Chondrocyte (in vitro differentiated cells): ENCODE results near the gene KLHL7. TPM values are rescaled to one million over a fixed set of nuclear protein-coding genes. Genes with fewer than 3 reads are reported as not detected.

Experiments
- DNase-seq: peaks from one replicate; pipeline ENCODE4 v3.0.0; 2021; ENCODE audit warnings: mixed read lengths, low spot score
- H3K27ac Mint-ChIP-seq: one replicate; pipeline ENCODE4 v1.8.0; 2021; ENCODE audit warnings: mild to moderate bottlenecking, moderate library complexity, mixed read lengths; ENCODE audit not compliant: unreplicated experiment
- H3K27me3 Mint-ChIP-seq: 2 replicates; pipeline ENCODE4 v1.8.0; 2021; ENCODE audit warnings: low read depth, mixed read lengths
- H3K36me3 Mint-ChIP-seq: 2 replicates; pipeline ENCODE4 v1.8.0; 2021; ENCODE audit warnings: low read depth, mixed read lengths
- H3K4me1 Mint-ChIP-seq: 2 replicates; pipeline ENCODE4 v1.8.0; 2021; ENCODE audit warnings: low read depth, mild to moderate bottlenecking, mixed read lengths
- H3K4me3 Mint-ChIP-seq: one replicate; pipeline ENCODE4 v1.8.0; 2021; ENCODE audit warnings: mild to moderate bottlenecking, moderate library complexity, mixed read lengths; ENCODE audit not compliant: unreplicated experiment
- H3K9me3 Mint-ChIP-seq: 2 replicates; pipeline ENCODE4 v1.8.0; 2021; ENCODE audit warnings: low read depth, mixed read lengths
- CTCF ChIP-seq: fragments of 200-600 bp; sonication (generic); IDR thresholded peaks from 2 replicates; pipeline ENCODE4 v1.5.0; 2021; ENCODE audit warnings: antibody characterized with exemption, mild to moderate bottlenecking, moderate library complexity
- total RNA-seq: library from RNA; stranded (reverse); gene quantifications from 3 replicates; pipeline ENCODE4 v1.2.1, GENCODE V29; 2021

KLHL7 gene
- total RNA-seq, 1 donor from 2014 or later = 38.1 TPM

GRCh38 chr7:23158546-23158945 lies 53.0 kb downstream of the KLHL7 start:
- Mint-ChIP-seq H3K9me3 (no peaks in the 10 kb centered on the region), H3K27ac (no peak overlapping the region)

GRCh38 chr7:23161482-23161881 lies 55.9 kb downstream of the KLHL7 start:
- H3K4me3 Mint-ChIP-seq = no peak overlapping the region
- H3K27ac Mint-ChIP-seq = no peak overlapping the region
- no peaks in the 10 kb centered on the region for H3K9me3 Mint-ChIP-seq
- H3K36me3 Mint-ChIP-seq = peaks cover 7% of the 10 kb centered on the region
- no peak for DNase-seq
- no peak for TF ChIP-seq CTCF
- no peaks in the 10 kb centered on the region for H3K4me1 Mint-ChIP-seq
- H3K27me3 Mint-ChIP-seq = no peaks in the 10 kb centered on the region

More at GRCh38 chr7:23158546-23158945, 53.0 kb downstream of the KLHL7 start:
- DNase-seq = no peak
- Mint-ChIP-seq H3K4me3 (no peak overlapping the region), H3K36me3 (peaks cover 16% of the 10 kb centered on the region), H3K4me1 (no peaks in the 10 kb centered on the region), H3K27me3 (no peaks in the 10 kb centered on the region)
- no peak for TF ChIP-seq CTCF

GRCh38 chr7:23164846-23165245 lies 59.3 kb downstream of the KLHL7 start:
- no peak overlapping the region for H3K4me3 Mint-ChIP-seq
- no peaks in the 10 kb centered on the region for H3K27me3 Mint-ChIP-seq
- no peak overlapping the region for H3K27ac Mint-ChIP-seq
- H3K4me1 Mint-ChIP-seq = no peaks in the 10 kb centered on the region
- no peaks in the 10 kb centered on the region for H3K36me3 Mint-ChIP-seq
- no peaks in the 10 kb centered on the region for H3K9me3 Mint-ChIP-seq
- no peak for DNase-seq
- TF ChIP-seq CTCF = no peak

- no peaks in the 10 kb centered on the region for H3K9me3 Mint-ChIP-seq
- no peaks in the 10 kb centered on the region for H3K27me3 Mint-ChIP-seq
- H3K27ac Mint-ChIP-seq = no peak overlapping the region
- H3K4me3 Mint-ChIP-seq = no peak overlapping the region
- no peak for DNase-seq
- no peaks in the 10 kb centered on the region for H3K4me1 Mint-ChIP-seq
- no peak for TF ChIP-seq CTCF
- H3K36me3 Mint-ChIP-seq = peaks cover 2% of the 10 kb centered on the region
Measured at GRCh38 chr7:23165316-23165715, 59.7 kb downstream of the KLHL7 start.

GRCh38 chr7:23167691-23168090 lies 62.1 kb downstream of the KLHL7 start:
- DNase-seq = no peak
- no peak overlapping the region for H3K27ac Mint-ChIP-seq
- H3K27me3 Mint-ChIP-seq = no peaks in the 10 kb centered on the region
- no peaks in the 10 kb centered on the region for H3K4me1 Mint-ChIP-seq
- H3K36me3 Mint-ChIP-seq = peaks cover 2% of the 10 kb centered on the region
- no peak for TF ChIP-seq CTCF
- no peaks in the 10 kb centered on the region for H3K9me3 Mint-ChIP-seq
- H3K4me3 Mint-ChIP-seq = no peak overlapping the region
